GM21576 (cell line): ENCODE data around the gene FSTL5.
"Not testable (repeated sequence)": the region's sequence is repeated elsewhere in the genome, so short reads cannot be mapped to it uniquely, and the experiment has no call there.

Experiments
- ATAC-seq: cut with Tn5 transposase; IDR thresholded peaks from one replicate; pipeline ENCODE4 v1.9.1; 2021; ENCODE audit warnings: mild to moderate bottlenecking, moderate library complexity; ENCODE audit not compliant: unreplicated experiment

FSTL5 gene

GRCh38 chr4:162104459-162105124 lies 59.2 kb downstream of the FSTL5 start:
- ATAC-seq = no peak

GRCh38 chr4:162103908-162104307 lies 59.9 kb downstream of the FSTL5 start:
- ATAC-seq = not testable (repeated sequence)

GRCh38 chr4:162102713-162103112 lies 61.1 kb downstream of the FSTL5 start:
- ATAC-seq = no peak

- no peak for ATAC-seq
Observed at GRCh38 chr4:162101337-162101736, 62.5 kb downstream of the FSTL5 start.

GRCh38 chr4:162075726-162076125 lies 88.1 kb downstream of the FSTL5 start:
- ATAC-seq = no peak

GRCh38 chr4:162061214-162061613 lies 102.6 kb downstream of the FSTL5 start:
- ATAC-seq = no peak

GRCh38 chr4:162059656-162060055 lies 104.1 kb downstream of the FSTL5 start:
- no peak for ATAC-seq

GRCh38 chr4:162056990-162057389 lies 106.8 kb downstream of the FSTL5 start:
- ATAC-seq = no peak

GRCh38 chr4:162046135-162046534 lies 117.7 kb downstream of the FSTL5 start:
- ATAC-seq = no peak

GRCh38 chr4:162038112-162038511 lies 125.7 kb downstream of the FSTL5 start:
- no peak for ATAC-seq

GRCh38 chr4:162017863-162018262 lies 145.9 kb downstream of the FSTL5 start:
- no peak for ATAC-seq

GRCh38 chr4:162016991-162017390 lies 146.8 kb downstream of the FSTL5 start:
- no peak for ATAC-seq

GRCh38 chr4:162016219-162016618 lies 147.6 kb downstream of the FSTL5 start:
- ATAC-seq = no peak

GRCh38 chr4:162015090-162015489 lies 148.7 kb downstream of the FSTL5 start:
- ATAC-seq = no peak

GRCh38 chr4:162011089-162011488 lies 152.7 kb downstream of the FSTL5 start:
- ATAC-seq = no peak

GRCh38 chr4:162010362-162010761 lies 153.4 kb downstream of the FSTL5 start:
- ATAC-seq = no peak

GRCh38 chr4:161992317-161992716 lies 171.5 kb downstream of the FSTL5 start:
- no peak for ATAC-seq

- ATAC-seq = no peak
Observed at GRCh38 chr4:161991811-161992210, 172.0 kb downstream of the FSTL5 start.

GRCh38 chr4:161990721-161991120 lies 173.1 kb downstream of the FSTL5 start:
- no peak for ATAC-seq

GRCh38 chr4:161988946-161989345 lies 174.9 kb downstream of the FSTL5 start:
- ATAC-seq = no peak

GRCh38 chr4:161987611-161988010 lies 176.2 kb downstream of the FSTL5 start:
- ATAC-seq = no peak

GRCh38 chr4:161952382-161952781 lies 211.4 kb downstream of the FSTL5 start:
- ATAC-seq = no peak
